ENCODE measurements around the gene NBEA. TPM values are rescaled to one million over a fixed set of nuclear protein-coding genes. Genes with fewer than 3 reads are reported as not detected.

NBEA gene
- total RNA-seq, 3 donors from 2014 or later: 7.5 to 18.6 (median 16.1) TPM

GRCh38 chr13:35598233-35598632, 656.2 kb downstream of the NBEA start:
- Histone ChIP-seq H3K9me3 (no peaks in the 10 kb centered on the region), H3K27me3 (no peaks in the 10 kb centered on the region), H3K4me1 (no peaks in the 10 kb centered on the region), H3K27ac (peak overlapping the region in 1 of 2 donors; percentile 49), H3K36me3 (no peaks in the 10 kb centered on the region), H3K4me3 (no peak overlapping the region)
- DNase-seq (ENCODE audit: low spot score in 2 of 2): no peak
- intact Hi-C loops (cut with DNase I; ENCODE audit: low total_unique reads): no loop called here
- TF ChIP-seq POLR2A (IDR thresholded peaks at IDR 0.05) (no peak), POLR2AphosphoS5 (IDR thresholded peaks at IDR 0.05) (no peak)
- TF ChIP-seq, protein P1, sequence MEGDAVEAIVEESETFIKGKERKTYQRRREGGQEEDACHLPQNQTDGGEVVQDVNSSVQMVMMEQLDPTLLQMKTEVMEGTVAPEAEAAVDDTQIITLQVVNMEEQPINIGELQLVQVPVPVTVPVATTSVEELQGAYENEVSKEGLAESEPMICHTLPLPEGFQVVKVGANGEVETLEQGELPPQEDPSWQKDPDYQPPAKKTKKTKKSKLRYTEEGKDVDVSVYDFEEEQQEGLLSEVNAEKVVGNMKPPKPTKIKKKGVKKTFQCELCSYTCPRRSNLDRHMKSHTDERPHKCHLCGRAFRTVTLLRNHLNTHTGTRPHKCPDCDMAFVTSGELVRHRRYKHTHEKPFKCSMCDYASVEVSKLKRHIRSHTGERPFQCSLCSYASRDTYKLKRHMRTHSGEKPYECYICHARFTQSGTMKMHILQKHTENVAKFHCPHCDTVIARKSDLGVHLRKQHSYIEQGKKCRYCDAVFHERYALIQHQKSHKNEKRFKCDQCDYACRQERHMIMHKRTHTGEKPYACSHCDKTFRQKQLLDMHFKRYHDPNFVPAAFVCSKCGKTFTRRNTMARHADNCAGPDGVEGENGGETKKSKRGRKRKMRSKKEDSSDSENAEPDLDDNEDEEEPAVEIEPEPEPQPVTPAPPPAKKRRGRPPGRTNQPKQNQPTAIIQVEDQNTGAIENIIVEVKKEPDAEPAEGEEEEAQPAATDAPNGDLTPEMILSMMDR (IDR thresholded peaks at IDR 0.05): no peak

- no peaks in the 10 kb centered on the region for H3K9me3 ChIP-seq
- no peak overlapping the region for H3K4me3 ChIP-seq
- no peaks in the 10 kb centered on the region for H3K36me3 ChIP-seq
- peak overlapping the region; percentile 3 to 49 for H3K27ac ChIP-seq
- H3K4me1 ChIP-seq: no peaks in the 10 kb centered on the region
- TF ChIP-seq POLR2AphosphoS5 (IDR thresholded peaks at IDR 0.05): no peak
- TF ChIP-seq POLR2A (IDR thresholded peaks at IDR 0.05): no peak
- TF ChIP-seq, protein P1 (IDR thresholded peaks at IDR 0.05): no peak
- no peaks in the 10 kb centered on the region for H3K27me3 ChIP-seq
- DNase-seq (ENCODE audit: low spot score in 2 of 2): no peak
- intact Hi-C loops (cut with DNase I; ENCODE audit: low total_unique reads): no loop called here
Measured at GRCh38 chr13:35598790-35599369, 656.8 kb downstream of the NBEA start.

DNA sequence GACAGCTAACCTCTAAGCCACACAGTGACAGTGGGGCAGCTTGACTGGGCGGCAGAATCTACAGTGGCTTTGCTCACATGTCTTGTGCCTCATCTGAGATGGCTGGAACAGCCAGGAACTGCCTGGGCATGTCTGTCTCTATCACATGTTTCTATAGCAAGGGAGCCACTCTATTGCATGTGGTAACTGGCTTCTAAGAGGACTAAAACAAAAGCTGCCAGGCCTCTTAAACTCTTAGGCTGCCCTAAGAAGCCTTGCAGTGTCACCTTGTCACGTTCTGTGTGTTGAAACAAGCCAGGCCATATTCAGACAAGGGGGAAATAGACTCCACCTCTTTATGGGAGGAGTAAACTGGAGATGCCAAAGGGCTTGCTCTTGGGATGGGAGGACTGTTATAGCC, 657.3 kb downstream of the NBEA start:
- no peak for DNase-seq (ENCODE audit: low spot score in 2 of 2)

DNA sequence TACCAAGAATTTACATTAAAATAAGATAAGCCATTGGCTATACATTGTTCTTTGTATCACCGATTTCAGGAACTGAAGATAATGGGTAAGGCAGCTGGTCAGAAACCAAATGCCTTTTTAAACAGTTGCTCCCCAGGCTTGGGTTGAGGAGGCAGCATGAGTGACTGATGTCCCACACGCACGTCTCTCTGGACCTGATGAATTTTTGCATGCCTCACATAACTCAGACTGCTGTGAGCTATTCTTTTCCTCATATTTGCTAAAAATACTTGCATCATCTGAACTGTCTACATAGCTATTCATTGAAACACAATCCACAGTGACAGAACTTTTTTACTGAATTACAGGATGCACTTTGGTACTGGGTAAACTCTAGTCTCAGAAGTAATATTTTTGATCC, 658.1 kb downstream of the NBEA start:
- Histone ChIP-seq H3K4me1 (no peaks in the 10 kb centered on the region), H3K27me3 (no peaks in the 10 kb centered on the region), H3K4me3 (no peak overlapping the region), H3K36me3 (no peaks in the 10 kb centered on the region), H3K27ac (no peak overlapping the region), H3K9me3 (no peaks in the 10 kb centered on the region)
- intact Hi-C loops (cut with DNase I; ENCODE audit: low total_unique reads): no loop called here
- no peak for TF ChIP-seq POLR2A (IDR thresholded peaks at IDR 0.05)
- TF ChIP-seq, protein P1 (IDR thresholded peaks at IDR 0.05): no peak
- no peak for TF ChIP-seq POLR2AphosphoS5 (IDR thresholded peaks at IDR 0.05)
- DNase-seq (ENCODE audit: low spot score in 2 of 2): no peak

More for the DNA sequence above, 657.3 kb downstream of the NBEA start:
- TF ChIP-seq POLR2A (IDR thresholded peaks at IDR 0.05) (no peak), POLR2AphosphoS5 (IDR thresholded peaks at IDR 0.05) (no peak)
- TF ChIP-seq, protein P1 (IDR thresholded peaks at IDR 0.05): no peak
- Histone ChIP-seq H3K27me3 (no peaks in the 10 kb centered on the region), H3K4me3 (no peak overlapping the region), H3K36me3 (no peaks in the 10 kb centered on the region), H3K4me1 (no peaks in the 10 kb centered on the region), H3K27ac (peak overlapping the region; percentile 3 to 16), H3K9me3 (no peaks in the 10 kb centered on the region)
- intact Hi-C loops (cut with DNase I; ENCODE audit: low total_unique reads): no loop called here

DNA sequence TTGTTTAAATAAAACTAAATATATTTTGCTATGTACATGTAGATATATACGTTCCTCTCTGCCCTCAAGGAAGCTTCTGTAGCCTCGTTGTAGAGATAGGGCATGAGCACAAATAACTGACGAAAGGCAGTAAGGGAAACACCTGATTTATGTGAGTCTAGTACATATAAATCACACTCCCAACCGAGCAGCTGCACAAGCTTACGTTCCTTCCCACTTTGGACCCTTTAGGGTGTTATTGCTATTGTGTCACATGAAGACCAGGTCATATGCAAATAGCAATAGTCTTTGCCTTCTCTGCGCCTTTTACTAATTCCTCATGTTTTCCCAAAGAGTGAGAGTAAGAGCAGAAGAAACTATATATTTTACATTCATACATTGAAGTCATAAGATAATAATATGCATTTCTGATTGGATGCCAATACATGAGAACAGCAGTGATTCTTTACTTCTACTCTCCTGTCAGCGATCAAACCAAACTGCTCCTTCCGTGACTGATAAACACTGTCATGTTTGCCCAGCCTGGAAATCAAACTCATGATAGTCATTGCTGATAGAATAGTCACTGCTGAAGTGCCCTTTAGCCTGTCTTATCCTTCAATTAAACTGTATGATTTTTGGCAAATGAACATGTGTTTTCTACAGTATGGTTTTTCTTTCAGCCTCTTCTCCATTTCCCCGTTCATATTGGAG, 661.7 kb downstream of the NBEA start:
- no peak for DNase-seq (ENCODE audit: low spot score in 2 of 2)
- Histone ChIP-seq H3K9me3 (no peaks in the 10 kb centered on the region), H3K36me3 (peaks cover 4% of the 10 kb centered on the region), H3K4me3 (no peak overlapping the region), H3K27me3 (no peaks in the 10 kb centered on the region), H3K4me1 (no peaks in the 10 kb centered on the region), H3K27ac (no peak overlapping the region)
- TF ChIP-seq POLR2A (IDR thresholded peaks at IDR 0.05): no peak
- TF ChIP-seq, protein P1 (IDR thresholded peaks at IDR 0.05): no peak
- TF ChIP-seq POLR2AphosphoS5 (IDR thresholded peaks at IDR 0.05): no peak
- intact Hi-C loops (cut with DNase I; ENCODE audit: low total_unique reads): no loop called here

Measured in breast epithelium (tissue), 4 donors.